HTR-8/SVneo (cell line): ENCODE measurements around the gene ULBP1.
"Not testable (repeated sequence)": the region's sequence is repeated elsewhere in the genome, so short reads cannot be mapped to it uniquely, and the experiment has no call there.

Experiments used
- DNase-seq: peaks from one replicate; pipeline ENCODE4 v3.0.0; 2011; ENCODE audit warnings: low spot score, mixed read lengths; ENCODE audit not compliant: insufficient read length
- FAIRE-seq: peaks from 2 replicates; lab custom pipeline; 2011; peaks lifted over from hg19 to GRCh38; lab: Jason Lieb, UNC

ULBP1 gene

GRCh38 chr6:150021870-150022269, 58.1 kb downstream of the ULBP1 start:
- not testable (repeated sequence) for FAIRE-seq, DNase-seq
